GM21390 (cell line): ENCODE measurements around the gene CFAP119.
"Not testable (repeated sequence)": the region's sequence is repeated elsewhere in the genome, so short reads cannot be mapped to it uniquely, and the experiment has no call there.

Experiments
- ATAC-seq: cut with Tn5 transposase; IDR thresholded peaks from one replicate; pipeline ENCODE4 v1.9.1; 2021; ENCODE audit not compliant: unreplicated experiment

CFAP119 gene

DNA sequence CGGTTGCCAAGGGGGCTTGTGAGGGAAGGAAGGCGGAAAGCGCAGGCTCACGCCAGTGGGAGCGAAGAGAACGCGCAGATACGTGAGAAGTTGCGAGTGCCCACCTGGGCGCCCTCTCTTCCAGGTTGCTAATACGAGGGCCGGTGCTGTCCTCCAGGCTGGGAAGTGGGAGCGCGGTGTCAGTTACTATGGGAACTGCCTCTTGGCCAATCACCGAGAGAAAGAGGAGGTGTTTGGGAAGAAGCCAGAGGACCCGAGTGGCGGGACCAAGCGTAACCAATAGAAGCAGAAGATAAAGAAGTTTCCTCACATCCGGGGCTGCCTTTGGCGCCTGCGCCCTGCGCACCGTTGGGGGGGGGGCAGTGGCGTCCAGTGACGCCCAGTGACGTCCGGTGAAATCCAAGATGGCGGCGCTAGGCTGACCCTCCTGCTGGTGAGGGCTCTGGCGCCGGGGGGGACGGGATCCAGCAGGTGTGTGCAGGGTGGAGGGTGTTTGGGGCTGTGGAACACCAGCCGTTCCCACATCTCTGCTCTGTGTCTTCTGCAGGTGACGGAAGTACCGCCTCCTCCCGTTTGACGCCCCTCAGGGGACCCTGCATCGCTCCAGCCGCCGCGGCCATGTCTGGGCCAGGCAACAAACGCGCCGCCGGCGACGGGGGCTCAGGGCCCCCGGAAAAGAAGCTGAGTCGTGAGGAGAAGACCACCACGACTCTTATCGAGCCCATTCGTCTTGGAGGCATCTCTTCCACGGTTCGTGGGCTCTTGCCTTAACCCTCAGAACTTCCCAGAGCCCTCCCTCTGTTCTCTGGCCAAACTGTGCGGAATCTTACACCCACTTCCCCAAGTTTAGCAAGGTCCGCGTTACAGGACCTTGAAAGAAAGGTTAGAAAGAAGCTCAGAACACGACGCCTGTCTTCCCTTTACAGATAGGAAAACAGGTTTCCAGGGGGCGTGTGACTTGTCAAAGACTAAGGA is at the start of gene CFAP119, which contains the start of gene RNF40:
TSS of gene CFAP119 (minus strand) at position 135 of the 975 bp plus-strand sequence. CDS start 314 bp downstream, outside the sequence.
TSS of gene RNF40 (plus strand) at position 395 of the 975 bp plus-strand sequence. CDS start at position 619, 224 bp downstream.
- peak; percentile 82 for ATAC-seq

GRCh38 chr16:30809675-30810074 is 47.8 kb upstream of the CFAP119 start:
- ATAC-seq = not testable (repeated sequence)

GRCh38 chr16:30808890-30809426 is 47.1 kb upstream of the CFAP119 start:
- not testable (repeated sequence) for ATAC-seq

GRCh38 chr16:30808146-30808545 is 46.3 kb upstream of the CFAP119 start:
- ATAC-seq = no peak

DNA sequence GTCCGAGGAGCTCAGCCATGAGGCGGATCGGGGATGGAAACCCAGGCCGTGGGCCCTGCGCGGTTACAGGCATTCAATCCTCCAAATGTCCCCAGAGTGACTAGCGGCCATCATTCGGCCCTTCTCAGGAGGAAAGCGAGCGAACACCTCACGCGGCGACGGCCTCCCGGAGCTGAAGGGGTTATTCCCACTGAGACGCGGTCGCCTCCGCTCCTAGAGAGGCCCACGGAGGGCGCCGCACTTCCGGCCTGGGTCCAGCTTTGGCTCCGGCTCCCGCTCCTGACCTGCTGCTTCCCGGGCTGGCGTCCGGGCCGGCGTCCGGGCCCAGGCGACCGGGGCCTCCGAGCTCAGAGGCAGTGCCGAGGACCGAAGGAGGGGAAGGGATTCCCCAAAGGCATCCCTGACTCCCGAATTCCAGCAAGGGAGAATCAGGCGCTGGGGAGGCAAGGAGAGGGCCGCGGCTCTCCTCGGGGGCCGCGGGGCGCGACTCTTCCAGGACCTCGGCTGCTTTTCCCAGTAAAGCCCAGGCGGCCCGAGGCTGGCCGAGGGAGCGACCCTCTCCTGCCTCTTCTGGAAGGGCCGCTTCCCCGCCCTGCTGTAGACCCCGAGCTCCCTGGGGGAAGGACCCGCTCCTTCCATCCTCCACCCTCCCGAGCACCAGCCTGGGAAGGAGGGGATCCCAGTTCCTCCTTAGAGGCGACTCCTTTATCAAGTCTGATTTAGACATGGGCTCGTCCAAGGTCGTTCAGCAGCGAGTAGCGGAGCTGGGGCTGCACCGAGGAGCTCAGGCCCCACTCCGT is 43.7 kb upstream of the CFAP119 start:
- ATAC-seq = no peak

DNA sequence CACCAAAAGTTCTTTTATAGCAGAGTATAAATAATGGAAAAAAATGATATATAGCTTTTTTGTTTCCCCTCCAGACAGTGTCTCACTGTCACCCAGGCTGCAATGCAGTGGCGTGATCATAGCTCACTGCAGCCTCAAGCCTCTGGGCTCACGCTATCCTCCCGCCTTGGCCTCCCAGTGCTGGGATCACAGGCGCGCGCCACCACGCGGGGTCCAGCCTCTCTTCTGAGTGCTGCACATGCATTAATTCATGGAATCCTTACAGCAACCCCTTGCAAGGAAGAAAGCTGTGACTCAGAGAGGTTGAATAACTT is 43.2 kb upstream of the CFAP119 start:
- no peak for ATAC-seq

GRCh38 chr16:30802936-30803335 is 41.1 kb upstream of the CFAP119 start:
- no peak for ATAC-seq

GRCh38 chr16:30797670-30798309 is 35.9 kb upstream of the CFAP119 start:
- ATAC-seq = no peak

- no peak for ATAC-seq
Observed at GRCh38 chr16:30794634-30795033, 32.8 kb upstream of the CFAP119 start.

- ATAC-seq = no peak
Observed at GRCh38 chr16:30793508-30794069, 31.7 kb upstream of the CFAP119 start.

- ATAC-seq = no peak
Observed at GRCh38 chr16:30787613-30788378, 25.9 kb upstream of the CFAP119 start.

DNA sequence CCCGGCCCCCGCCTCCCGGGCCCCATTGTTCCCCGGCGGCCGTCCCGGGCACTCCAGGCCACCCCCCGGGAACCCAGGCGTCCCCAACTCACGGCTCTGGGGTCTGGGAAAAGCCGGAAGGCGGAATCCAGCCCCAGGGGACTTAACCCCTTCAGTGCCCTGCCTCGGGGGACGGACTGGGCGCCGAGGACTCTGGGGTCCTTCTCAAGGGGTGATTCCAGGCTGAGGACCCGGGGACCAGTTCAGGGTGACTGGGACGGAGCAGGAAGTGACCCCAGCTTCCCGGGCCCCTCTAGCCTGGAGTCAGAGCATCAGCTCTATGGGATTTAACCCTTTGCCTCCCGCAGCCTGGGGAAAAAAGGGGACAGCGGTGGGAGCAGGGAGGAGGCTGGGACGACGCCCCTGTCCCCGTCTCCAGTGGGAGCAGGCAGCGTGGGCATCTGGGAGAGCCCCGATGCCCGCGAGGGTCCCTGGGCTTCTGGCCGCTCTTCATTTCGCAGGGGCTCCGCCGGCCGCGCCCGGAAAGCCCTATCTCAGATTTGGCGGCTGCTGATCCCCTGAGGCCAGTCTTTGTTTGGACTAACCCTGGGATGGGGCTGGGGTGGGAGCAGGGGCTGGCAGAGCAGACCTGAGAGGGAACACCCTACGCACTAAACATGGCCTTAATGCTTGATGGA is 25.2 kb upstream of the CFAP119 start, which contains the start of gene ZNF629:
TSS of gene ZNF629 (minus strand) at position 270 of the 677 bp plus-strand sequence. CDS start 2,723 bp downstream, outside the sequence.
- no peak for ATAC-seq

GRCh38 chr16:30786115-30786935 is 24.5 kb upstream of the CFAP119 start:
- ATAC-seq = no peak

GRCh38 chr16:30785126-30786106 is 23.6 kb upstream of the CFAP119 start:
- ATAC-seq = no peak

- ATAC-seq = no peak
Observed at GRCh38 chr16:30784215-30784614, 22.4 kb upstream of the CFAP119 start.

DNA sequence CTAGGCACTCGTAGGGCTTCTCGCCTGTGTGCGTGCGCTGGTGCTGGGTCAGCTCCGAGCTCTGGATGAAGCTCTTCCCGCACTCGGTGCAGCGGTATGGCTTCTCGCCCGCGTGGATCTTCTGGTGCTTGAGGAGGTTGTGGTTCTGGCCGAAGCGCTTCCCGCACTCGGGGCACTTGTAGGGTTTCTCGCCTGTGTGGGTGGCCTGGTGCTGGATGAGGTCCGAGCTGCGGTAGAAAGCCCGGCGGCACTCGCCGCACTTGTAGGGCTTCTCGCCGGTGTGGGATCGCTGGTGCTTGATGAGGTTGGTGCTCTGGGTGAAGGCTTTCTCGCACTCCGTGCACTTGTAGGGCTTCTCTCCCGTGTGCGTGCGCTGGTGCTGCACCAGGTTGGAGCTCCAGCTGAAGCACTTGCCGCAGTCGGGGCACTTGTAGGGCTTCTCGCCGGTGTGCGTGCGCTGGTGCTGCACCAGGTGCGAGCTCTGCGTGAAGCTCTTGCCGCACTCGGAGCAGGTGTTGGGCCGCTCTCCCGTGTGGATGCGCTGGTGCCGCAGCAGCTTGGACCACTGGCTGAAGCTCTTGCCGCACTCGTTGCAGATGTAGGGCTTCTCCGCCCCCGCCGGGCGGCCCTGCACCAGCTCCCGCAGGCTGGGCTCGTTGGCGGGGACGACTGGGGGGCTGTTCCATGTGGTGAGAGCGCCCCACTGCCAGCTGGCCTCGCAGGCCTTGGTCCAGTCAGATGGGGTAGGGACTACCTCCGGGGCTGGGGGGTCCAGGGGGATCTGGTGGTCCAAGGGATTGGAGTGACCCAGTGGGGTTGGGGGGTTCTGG is 21.6 kb upstream of the CFAP119 start:
- no peak for ATAC-seq
